PC-3 (cell line): ENCODE data around the gene PRKACA.

Source experiments
- CTCF ChIP-seq: fragments of 300-600 bp; sonication (generic); conservative IDR thresholded peaks from 2 replicates; pipeline ENCODE4 v1.5.1; 2017; ENCODE audit warnings: antibody characterized with exemption, low read depth, mild to moderate bottlenecking, low read length
- EZH2phosphoT487 ChIP-seq: fragments of 300-600 bp; sonication (generic); IDR thresholded peaks from 2 replicates; pipeline ENCODE4 v1.6.1; 2018; ENCODE audit warnings: mild to moderate bottlenecking, antibody characterized with exemption, low read length, borderline replicate concordance

GRCh38 chr19:14103310-14103709, 14.3 kb downstream of the PRKACA start:
- no peak for TF ChIP-seq CTCF
- no peak for TF ChIP-seq EZH2phosphoT487
